DOHH2 (cell line): ENCODE results near the gene CA12.

Source experiments
- H3F3A ChIP-seq: fragments of 200-600 bp; sonication (generic), shearing (Covaris generic); 2 replicates; pipeline ENCODE4 v1.6.0; 2016; ENCODE audit warnings: antibody characterized with exemption, mild to moderate bottlenecking; ENCODE audit not compliant: control insufficient read depth, insufficient read depth
- H3K27ac ChIP-seq: fragments of 200-600 bp; sonication (generic); 2 replicates; pipeline ENCODE4 v1.5.1; 2014; ENCODE audit warnings: low read depth, mild to moderate bottlenecking, low read length, moderate library complexity
- H3K27me3 ChIP-seq: fragments of 200-600 bp; sonication (generic); 2 replicates; pipeline ENCODE4 v1.6.1; 2014; ENCODE audit warnings: mild to moderate bottlenecking, low read length, mixed read lengths; ENCODE audit not compliant: control insufficient read depth
- H3K36me3 ChIP-seq: fragments of 200-600 bp; sonication (generic); 2 replicates; pipeline ENCODE4 v1.6.1; 2014; ENCODE audit warnings: mild to moderate bottlenecking, low read length, moderate library complexity, mixed read lengths; ENCODE audit not compliant: control insufficient read depth
- H3K4me1 ChIP-seq: fragments of 200-600 bp; sonication (generic); 2 replicates; pipeline ENCODE4 v1.6.1; 2014; ENCODE audit warnings: mild to moderate bottlenecking, low read length, mixed read lengths; ENCODE audit not compliant: control insufficient read depth
- H3K4me2 ChIP-seq: fragments of 200-600 bp; sonication (generic); 2 replicates; pipeline ENCODE4 v1.6.0; 2014; ENCODE audit warnings: mild to moderate bottlenecking, low read length, moderate library complexity
- H3K4me3 ChIP-seq: fragments of 200-600 bp; sonication (generic); 2 replicates; pipeline ENCODE4 v1.5.1; 2014; ENCODE audit warnings: mild to moderate bottlenecking, low read length, mixed read lengths
- H3K79me2 ChIP-seq: fragments of 200-600 bp; sonication (generic); 2 replicates; pipeline ENCODE4 v1.6.1; 2014; ENCODE audit warnings: mild to moderate bottlenecking, low read length, mixed read lengths; ENCODE audit not compliant: control insufficient read depth
- H3K9me2 ChIP-seq: fragments of 200-600 bp; sonication (generic); replicated peaks from 2 replicates; pipeline ENCODE4 v1.6.1; 2014; ENCODE audit warnings: mild to moderate bottlenecking, low read length, mixed read lengths; ENCODE audit not compliant: control insufficient read depth
- H3K9me3 ChIP-seq: fragments of 200-600 bp; sonication (generic); 2 replicates; pipeline ENCODE4 v1.6.1; 2014; ENCODE audit warnings: antibody characterized with exemption, low read length, mixed read lengths; ENCODE audit not compliant: control insufficient read depth, insufficient read depth
- H4K20me1 ChIP-seq: fragments of 200-600 bp; sonication (generic); 2 replicates; pipeline ENCODE4 v1.6.0; 2014; ENCODE audit warnings: low read depth, mild to moderate bottlenecking, antibody characterized with exemption, low read length, moderate library complexity; ENCODE audit not compliant: control insufficient read depth, insufficient read depth
- CTCF ChIP-seq: fragments of 200-600 bp; sonication (generic); IDR thresholded peaks from one replicate; pipeline ENCODE4 v1.5.1; 2014; ENCODE audit warnings: antibody characterized with exemption, mild to moderate bottlenecking, low read depth, low read length; ENCODE audit not compliant: poor library complexity, severe bottlenecking
- EZH2phosphoT487 ChIP-seq: fragments of 200-600 bp; sonication (generic); IDR thresholded peaks from 2 replicates; pipeline ENCODE4 v1.6.1; 2017; ENCODE audit warnings: borderline replicate concordance, mild to moderate bottlenecking, antibody characterized with exemption, low read length, moderate library complexity, mixed read lengths

The CA12 gene

DNA sequence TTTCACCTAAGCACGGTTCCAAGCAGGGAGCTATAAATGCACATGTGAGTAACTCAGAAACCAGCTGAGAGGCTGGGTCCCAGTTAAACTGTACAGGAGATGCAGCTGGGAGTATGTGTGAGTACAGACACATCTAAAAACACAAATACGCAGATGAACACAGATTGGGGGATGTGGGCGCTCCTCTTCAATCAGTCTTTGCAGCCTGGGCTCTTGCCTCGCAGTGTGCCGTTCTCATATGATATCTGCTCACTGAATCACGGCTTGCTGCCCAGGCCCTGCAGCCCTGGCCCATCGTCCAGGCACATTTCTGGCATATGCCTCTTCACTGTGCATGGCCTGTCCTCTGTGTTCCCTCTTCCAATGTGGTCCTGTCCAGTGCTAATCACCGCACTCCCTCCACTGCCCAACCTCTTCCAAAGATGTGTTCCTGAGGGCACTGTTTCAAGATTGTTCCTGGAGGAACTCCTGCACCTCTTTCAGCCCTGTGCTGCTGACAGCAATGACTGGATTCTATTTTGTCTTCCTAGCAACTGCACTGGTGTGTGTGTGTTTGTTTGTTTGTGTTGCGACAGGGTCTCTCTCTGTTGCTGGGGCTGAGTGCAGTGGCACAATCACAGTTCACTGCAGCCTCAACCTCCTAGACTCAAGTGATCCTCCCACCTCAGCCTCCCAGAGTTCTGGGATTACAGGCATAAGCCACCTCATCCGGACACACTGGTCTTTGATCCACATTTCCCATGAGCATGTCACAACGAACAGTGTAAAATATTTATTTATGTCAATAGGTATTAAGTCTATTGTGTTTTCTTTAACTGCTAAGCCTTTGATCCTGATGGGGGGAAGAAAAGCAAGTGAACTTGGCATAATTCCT, 17.0 kb downstream of the CA12 start:
- Histone ChIP-seq H3K9me3 (no peaks in the 10 kb centered on the region), H3K27ac (no peak overlapping the region), H3K36me3 (no peaks in the 10 kb centered on the region), H3K4me3 (no peak overlapping the region), H3F3A (no peaks in the 10 kb centered on the region), H3K27me3 (peaks cover 34% of the 10 kb centered on the region), H3K4me1 (no peaks in the 10 kb centered on the region), H3K79me2 (no peaks in the 10 kb centered on the region), H4K20me1 (no peaks in the 10 kb centered on the region), H3K4me2 (no peak overlapping the region), H3K9me2 (no peaks in the 10 kb centered on the region)
- TF ChIP-seq EZH2phosphoT487, result no peak
- no peak for TF ChIP-seq CTCF

DNA sequence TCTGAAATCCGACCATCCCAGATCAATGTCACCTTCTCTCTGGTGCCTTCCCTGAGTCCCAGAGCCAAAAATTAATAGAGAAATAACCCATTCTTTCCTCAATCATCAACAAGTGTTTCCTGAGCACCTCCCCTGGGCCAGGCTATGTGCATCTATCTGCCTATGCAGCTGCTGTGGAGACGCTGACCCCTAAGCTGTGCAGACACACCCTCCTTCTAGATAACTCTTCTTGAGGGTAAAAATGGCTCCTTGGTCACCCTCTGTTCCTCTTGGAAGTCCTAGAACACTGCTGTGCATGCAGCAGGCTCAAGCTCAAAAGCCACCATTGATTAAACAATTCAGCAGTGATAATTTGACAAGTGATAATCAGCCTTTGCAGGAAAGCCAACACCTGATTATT, 18.4 kb downstream of the CA12 start:
- Histone ChIP-seq H3K9me3 (no peaks in the 10 kb centered on the region), H3K4me3 (no peak overlapping the region), H3F3A (no peaks in the 10 kb centered on the region), H4K20me1 (no peaks in the 10 kb centered on the region), H3K4me2 (no peak overlapping the region), H3K9me2 (no peaks in the 10 kb centered on the region), H3K79me2 (no peaks in the 10 kb centered on the region), H3K27me3 (peaks cover 39% of the 10 kb centered on the region), H3K4me1 (no peaks in the 10 kb centered on the region), H3K36me3 (no peaks in the 10 kb centered on the region), H3K27ac (no peak overlapping the region)
- TF ChIP-seq EZH2phosphoT487 (no peak), CTCF (no peak)

GRCh38 chr15:63362885-63363284, 18.8 kb downstream of the CA12 start:
- peaks cover 39% of the 10 kb centered on the region for H3K27me3 ChIP-seq
- no peaks in the 10 kb centered on the region for H3K36me3 ChIP-seq
- no peaks in the 10 kb centered on the region for H3K4me1 ChIP-seq
- no peaks in the 10 kb centered on the region for H3K9me3 ChIP-seq
- H3K9me2 ChIP-seq, result no peaks in the 10 kb centered on the region
- H3K4me2 ChIP-seq, result no peak overlapping the region
- no peak for TF ChIP-seq EZH2phosphoT487
- TF ChIP-seq CTCF, result no peak
- H3K79me2 ChIP-seq, result no peaks in the 10 kb centered on the region
- H3K27ac ChIP-seq, result no peak overlapping the region
- no peaks in the 10 kb centered on the region for H4K20me1 ChIP-seq
- no peaks in the 10 kb centered on the region for H3F3A ChIP-seq
- H3K4me3 ChIP-seq, result no peak overlapping the region
